Measurements from ENCODE around the gene OR2A12.
"Not testable (repeated sequence)": the region's sequence is repeated elsewhere in the genome, so short reads cannot be mapped to it uniquely, and the experiment has no call there.

Gene OR2A12

DNA sequence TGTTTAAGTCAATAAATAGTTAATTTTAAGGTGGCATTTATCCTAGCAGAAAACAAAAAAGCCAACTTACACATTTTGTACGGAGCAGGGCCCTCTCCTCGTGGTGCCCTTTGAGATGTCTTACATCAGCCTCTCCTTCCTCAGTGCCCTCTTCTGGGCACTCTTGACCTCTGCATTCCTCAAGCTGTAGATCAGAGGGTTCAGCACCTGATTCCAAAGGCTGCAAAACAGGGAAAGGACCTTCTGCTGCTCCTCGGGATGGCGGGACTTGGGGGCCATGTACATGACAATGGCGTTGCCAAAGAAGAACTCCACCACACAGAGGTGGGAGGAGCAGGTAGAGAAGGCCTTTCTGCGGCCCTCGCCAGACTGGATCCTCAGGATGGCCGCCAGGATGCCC is 32.3 kb downstream of the OR2A12 start:
- no peak for DNase-seq (ENCODE audit: low read depth in 2 of 2)

DNA sequence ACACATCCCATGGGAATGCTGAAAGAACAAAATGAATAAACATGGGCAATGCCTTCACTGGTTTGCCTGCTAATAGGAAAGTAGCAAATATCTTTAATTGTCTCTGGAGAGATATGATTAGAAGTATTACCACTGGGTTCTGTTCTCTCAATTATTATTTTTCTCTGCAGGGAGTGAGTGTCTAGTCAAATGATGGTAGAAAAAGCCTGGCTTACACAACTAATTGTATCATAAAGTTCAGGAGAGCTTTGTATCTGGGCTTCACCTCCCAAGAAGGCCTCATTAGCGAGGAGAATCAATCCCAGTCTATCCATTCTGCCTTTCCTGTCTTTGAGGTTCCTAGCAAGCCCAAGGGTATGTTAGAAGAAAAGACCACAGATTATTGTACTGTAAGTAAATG is 36.8 kb downstream of the OR2A12 start, which contains the start of gene OR2A14:
TSS of gene OR2A14 (plus strand) at position 301 of the 400 bp plus-strand sequence. CDS start 5,937 bp downstream, outside the sequence.
- DNase-seq (ENCODE audit: low read depth in 2 of 2): no peak

DNA sequence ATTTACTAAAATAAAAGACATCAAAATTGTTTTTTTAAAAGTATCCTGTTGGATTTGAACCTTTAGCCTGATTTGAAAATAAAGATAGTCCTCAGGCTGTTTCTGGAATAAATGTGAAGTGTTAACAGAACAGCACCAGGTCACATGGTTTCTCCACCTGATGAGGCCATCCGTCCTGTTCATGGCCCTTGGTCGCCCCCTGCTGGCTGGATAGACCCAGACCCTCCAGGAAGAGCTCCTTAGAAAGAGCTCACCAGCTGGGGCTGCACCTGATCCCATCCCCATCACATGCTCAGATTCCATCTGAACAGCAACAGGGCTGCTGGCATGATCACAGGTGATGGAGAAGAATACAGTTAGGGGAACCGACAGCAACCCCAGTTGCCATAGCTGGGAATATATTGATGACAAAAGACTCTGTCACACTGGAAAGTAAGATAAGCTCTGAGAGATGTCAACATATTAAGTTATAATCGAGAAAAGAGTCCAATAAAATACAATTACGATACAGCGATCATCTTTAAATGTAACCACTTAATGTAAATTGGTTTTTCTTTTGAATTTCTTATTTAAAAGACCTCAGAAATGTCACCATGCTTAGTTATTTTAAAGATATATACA is 41.7 kb downstream of the OR2A12 start:
- DNase-seq (ENCODE audit: low read depth in 2 of 2): peak; percentile 83 to 87

DNA sequence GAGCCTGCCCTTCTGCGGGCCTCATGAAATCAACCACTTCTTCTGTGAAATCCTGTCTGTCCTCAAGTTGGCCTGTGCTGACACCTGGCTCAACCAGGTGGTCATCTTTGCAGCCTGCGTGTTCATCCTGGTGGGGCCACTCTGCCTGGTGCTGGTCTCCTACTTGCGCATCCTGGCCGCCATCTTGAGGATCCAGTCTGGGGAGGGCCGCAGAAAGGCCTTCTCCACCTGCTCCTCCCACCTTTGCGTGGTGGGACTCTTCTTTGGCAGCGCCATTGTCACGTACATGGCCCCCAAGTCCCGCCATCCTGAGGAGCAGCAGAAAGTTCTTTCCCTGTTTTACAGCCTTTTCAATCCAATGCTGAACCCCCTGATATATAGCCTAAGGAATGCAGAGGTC is 43.5 kb downstream of the OR2A12 start:
- DNase-seq (ENCODE audit: low read depth in 2 of 2): not testable (repeated sequence)

DNA sequence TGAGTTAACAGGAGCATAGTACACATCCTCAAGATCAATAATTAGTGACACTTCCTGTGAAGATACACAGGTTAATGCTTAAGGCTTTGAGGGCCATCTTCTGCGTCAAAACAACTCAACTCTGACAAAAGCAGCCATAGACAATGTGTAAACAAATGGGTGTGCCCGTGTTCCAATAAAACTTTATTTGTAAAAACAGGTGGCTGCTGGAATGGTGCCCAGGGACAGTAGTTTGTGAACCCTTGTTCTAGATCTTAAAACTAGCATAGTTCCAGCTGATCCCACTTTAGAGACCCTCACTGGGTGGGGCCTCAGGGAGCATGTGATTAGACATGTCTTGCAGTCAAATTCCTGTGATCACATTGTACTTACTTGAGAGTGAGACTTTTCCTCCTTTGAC is 44.7 kb downstream of the OR2A12 start:
- no peak for DNase-seq (ENCODE audit: low read depth in 2 of 2)

DNA sequence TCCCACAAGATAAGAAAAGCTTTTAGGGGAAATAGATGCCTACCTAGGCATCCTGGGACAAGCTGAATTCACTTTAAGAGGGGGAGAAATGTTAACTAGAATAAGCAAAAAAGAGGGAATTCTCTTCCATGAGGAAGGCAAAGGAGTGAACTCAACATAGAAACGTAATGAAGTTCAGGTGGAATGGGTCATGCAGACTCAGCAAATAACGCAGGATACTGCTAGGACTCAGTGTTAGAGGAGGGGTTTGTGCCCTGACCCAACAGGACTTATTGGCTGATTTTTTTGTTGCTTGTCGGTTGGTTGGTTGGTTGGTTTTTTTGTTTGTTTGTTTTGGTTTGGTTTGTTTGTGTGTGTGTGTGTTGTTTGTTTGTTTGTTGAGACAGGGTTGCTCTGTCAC is 46.2 kb downstream of the OR2A12 start:
- DNase-seq (ENCODE audit: low read depth in 2 of 2): no peak

DNA sequence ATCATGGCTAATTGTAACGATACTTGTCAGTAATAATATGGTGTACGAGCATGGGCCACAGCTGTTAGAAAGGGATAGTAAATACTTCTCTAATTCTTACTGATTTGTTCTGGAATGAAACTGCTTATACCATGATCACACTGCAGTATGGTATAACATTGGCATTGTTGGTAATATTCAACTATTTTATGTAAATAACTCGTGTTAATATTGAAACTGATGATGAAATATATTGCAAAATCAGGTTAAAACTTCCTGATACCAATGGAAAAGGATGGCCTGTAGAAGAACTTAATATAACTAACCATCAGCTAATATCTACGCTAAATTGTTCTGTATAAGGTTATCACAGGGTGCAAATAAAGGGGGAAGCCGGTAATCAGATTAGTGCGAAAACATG is 47.2 kb downstream of the OR2A12 start:
- no peak for DNase-seq (ENCODE audit: low read depth in 2 of 2)

DNA sequence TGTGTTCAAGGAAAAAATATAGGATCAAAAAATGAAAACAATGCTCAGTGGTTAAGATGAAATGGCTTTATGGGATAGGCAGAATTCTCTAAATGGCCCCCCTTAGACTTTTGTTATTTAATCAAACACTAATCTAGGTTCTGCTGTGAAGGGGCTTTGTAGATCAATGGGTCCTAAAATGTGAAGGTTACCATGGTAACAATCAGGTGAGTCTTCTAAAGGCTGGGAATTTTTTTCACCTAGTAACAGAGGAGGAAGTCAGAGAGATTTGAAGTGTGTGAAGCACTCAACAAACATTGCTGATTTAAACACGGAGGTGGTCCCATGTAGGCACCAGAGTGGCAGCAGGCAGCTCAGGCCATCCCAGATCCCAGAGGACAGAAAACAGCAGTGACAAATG is 48.0 kb downstream of the OR2A12 start:
- no peak for DNase-seq (ENCODE audit: low read depth in 2 of 2)

DNA sequence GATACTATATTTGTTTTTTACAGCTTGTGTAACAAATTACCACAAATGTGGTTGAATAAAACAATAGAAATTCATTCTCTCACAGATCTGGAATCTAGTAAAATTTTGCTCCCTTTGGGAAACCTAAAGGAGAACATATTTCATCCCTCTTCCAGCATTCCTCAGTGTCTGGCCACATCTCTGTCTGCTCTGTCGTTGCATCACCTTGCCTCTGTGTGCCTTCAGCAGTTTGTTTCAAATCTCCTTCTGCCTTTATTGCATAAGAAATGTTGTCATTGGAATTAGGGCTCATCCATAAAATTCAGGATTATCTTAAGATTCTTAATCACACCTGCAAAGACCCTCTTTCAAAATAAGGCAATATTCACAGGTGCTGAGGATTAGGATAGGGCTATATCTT is 51.4 kb downstream of the OR2A12 start:
- DNase-seq (ENCODE audit: low read depth in 2 of 2): no peak

DNA sequence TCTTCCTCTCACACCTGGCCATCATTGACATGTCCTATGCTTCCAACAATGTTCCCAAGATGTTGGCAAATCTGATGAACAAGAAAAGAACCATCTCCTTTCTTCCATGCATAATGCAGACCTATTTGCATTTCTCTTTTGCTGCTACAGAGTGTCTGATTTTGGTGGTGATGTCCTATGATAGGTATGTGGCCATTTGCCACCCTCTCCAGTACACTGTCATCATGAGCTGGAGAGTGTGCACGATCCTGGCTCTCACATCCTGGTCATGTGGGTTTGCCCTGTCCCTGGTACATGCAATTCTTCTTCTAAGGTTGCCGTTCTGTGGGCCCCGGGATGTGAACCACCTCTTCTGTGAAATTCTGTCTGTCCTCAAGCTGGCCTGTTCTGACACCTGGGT is 56.1 kb downstream of the OR2A12 start:
- DNase-seq (ENCODE audit: low read depth in 2 of 2): no peak

DNA sequence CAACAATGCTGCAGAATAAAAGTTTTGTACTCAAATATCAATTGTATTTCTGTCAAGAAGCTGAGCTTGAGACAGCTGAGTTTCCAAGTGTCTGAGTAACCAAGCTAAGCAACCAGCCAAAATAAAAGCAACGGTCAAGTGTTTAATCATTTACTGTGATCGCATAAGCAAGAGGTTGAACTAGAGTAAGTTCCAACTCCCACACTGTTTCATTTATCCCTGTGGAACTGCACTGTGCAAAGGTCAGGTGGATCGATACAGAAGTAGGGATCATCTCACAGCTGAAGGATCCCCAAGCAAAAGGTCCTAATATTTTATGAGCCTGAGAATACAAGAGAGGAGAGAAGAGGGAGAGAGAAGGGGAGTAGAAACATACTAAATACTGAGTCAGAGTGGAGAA is 58.3 kb downstream of the OR2A12 start:
- DNase-seq (ENCODE audit: low read depth in 2 of 2): no peak

DNA sequence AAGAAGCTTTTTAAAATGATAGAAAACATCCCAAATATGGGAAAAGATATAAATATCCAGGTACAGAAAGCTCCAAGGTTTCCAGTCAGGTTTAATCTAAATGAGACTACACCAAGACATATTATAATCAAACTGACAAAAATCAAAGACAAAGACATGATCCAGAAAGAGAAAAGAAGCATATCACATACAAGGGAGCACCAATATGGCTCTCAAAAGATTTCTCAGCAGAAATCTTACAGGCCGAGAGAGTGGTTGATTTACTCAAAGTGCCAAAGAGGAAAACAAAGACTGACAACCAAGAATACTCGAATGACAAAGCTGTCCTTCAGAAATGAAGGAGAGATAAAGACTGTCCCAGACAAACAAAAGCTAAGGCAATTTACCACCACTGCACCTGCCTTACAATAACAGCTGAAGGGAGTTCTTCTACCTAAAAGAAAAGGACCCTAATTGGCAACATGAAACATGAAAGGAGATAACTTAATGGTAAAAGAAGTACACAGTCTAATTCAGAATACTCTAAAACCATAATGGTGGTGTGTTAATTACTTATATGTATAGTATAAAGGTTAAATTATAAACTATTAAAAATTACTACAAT is 62.2 kb downstream of the OR2A12 start:
- no peak for DNase-seq (ENCODE audit: low read depth in 2 of 2)

Measured in stimulated activated CD8-positive, alpha-beta memory T cell treated with anti-CD3 and anti-CD28 coated beads, Interleukin-2, amount 100 ng/mL, for 48 hours (primary cell).